ENCODE data around the gene TWSG1.
"Not testable (repeated sequence)": the region's sequence is repeated elsewhere in the genome, so short reads cannot be mapped to it uniquely, and the experiment has no call there.

TWSG1 gene

GRCh38 chr18:9394046-9394445 lies 59.5 kb downstream of the TWSG1 start:
- no peak for DNase-seq

- DNase-seq: no peak
Measured at GRCh38 chr18:9400197-9400596, 65.6 kb downstream of the TWSG1 start.

- DNase-seq: no peak
Measured at GRCh38 chr18:9401176-9401575, 66.6 kb downstream of the TWSG1 start.

GRCh38 chr18:9402358-9403007 lies 67.9 kb downstream of the TWSG1 start:
- DNase-seq: not testable (repeated sequence)

GRCh38 chr18:9403795-9404564 lies 69.4 kb downstream of the TWSG1 start:
- peak; percentile 67 for DNase-seq

GRCh38 chr18:9404565-9405060 lies 70.0 kb downstream of the TWSG1 start:
- no peak for DNase-seq

- no peak for DNase-seq
Measured at GRCh38 chr18:9405130-9405529, 70.6 kb downstream of the TWSG1 start.

- DNase-seq: no peak
Measured at GRCh38 chr18:9405977-9406376, 71.4 kb downstream of the TWSG1 start.

- peak; percentile 20 for DNase-seq
Measured at GRCh38 chr18:9410515-9410914, 75.9 kb downstream of the TWSG1 start.

- no peak for DNase-seq
Measured at GRCh38 chr18:9413576-9413975, 79.0 kb downstream of the TWSG1 start.

- DNase-seq: no peak
Measured at GRCh38 chr18:9416563-9417072, 82.0 kb downstream of the TWSG1 start.

GRCh38 chr18:9417073-9417851 lies 82.7 kb downstream of the TWSG1 start:
- DNase-seq: no peak

GRCh38 chr18:9418047-9418690 lies 83.6 kb downstream of the TWSG1 start:
- DNase-seq: no peak

- DNase-seq: no peak
Measured at GRCh38 chr18:9419956-9420631, 85.5 kb downstream of the TWSG1 start.

GRCh38 chr18:9421096-9421900 lies 86.7 kb downstream of the TWSG1 start:
- DNase-seq: no peak

- DNase-seq: no peak
Measured at GRCh38 chr18:9421901-9422327, 87.3 kb downstream of the TWSG1 start.

GRCh38 chr18:9422816-9423519 lies 88.4 kb downstream of the TWSG1 start:
- peak; percentile 65 for DNase-seq

GRCh38 chr18:9423648-9424047 lies 89.1 kb downstream of the TWSG1 start:
- not testable (repeated sequence) for DNase-seq

- not testable (repeated sequence) for DNase-seq
Measured at GRCh38 chr18:9424235-9424634, 89.7 kb downstream of the TWSG1 start.

- no peak for DNase-seq
Measured at GRCh38 chr18:9426753-9427152, 92.2 kb downstream of the TWSG1 start.

GRCh38 chr18:9428301-9428706 lies 93.7 kb downstream of the TWSG1 start:
- DNase-seq: peak; percentile 34
